ENCODE measurements around the gene NCOA7.
"Not testable (repeated sequence)": the region's sequence is repeated elsewhere in the genome, so short reads cannot be mapped to it uniquely, and the experiment has no call there.

Gene NCOA7

GRCh38 chr6:125927761-125928160 is 137.0 kb downstream of the NCOA7 start:
- DNase-seq: no peak

GRCh38 chr6:125930765-125931418 is 140.1 kb downstream of the NCOA7 start:
- no peak for DNase-seq

GRCh38 chr6:125931733-125932450 is 141.1 kb downstream of the NCOA7 start:
- DNase-seq: no peak

GRCh38 chr6:125932451-125932795 is 141.7 kb downstream of the NCOA7 start:
- no peak for DNase-seq

- not testable (repeated sequence) for DNase-seq
These were observed 144.8 kb downstream of the NCOA7 start for GRCh38 chr6:125935520-125935919.

GRCh38 chr6:125939026-125939425 is 148.3 kb downstream of the NCOA7 start:
- no peak for DNase-seq

GRCh38 chr6:125939791-125940190 is 149.0 kb downstream of the NCOA7 start:
- no peak for DNase-seq

- DNase-seq: no peak
These were observed 149.7 kb downstream of the NCOA7 start for GRCh38 chr6:125940247-125941041.

GRCh38 chr6:125942672-125943527 is 152.1 kb downstream of the NCOA7 start:
- no peak for DNase-seq

GRCh38 chr6:125943528-125944433 is 153.0 kb downstream of the NCOA7 start:
- no peak for DNase-seq

- peak; percentile 34 for DNase-seq
These were observed 153.7 kb downstream of the NCOA7 start for GRCh38 chr6:125944434-125944816.

- no peak for DNase-seq
These were observed 154.1 kb downstream of the NCOA7 start for GRCh38 chr6:125944896-125945295.

GRCh38 chr6:125945378-125946141 is 154.8 kb downstream of the NCOA7 start:
- no peak for DNase-seq

- no peak for DNase-seq
These were observed 156.9 kb downstream of the NCOA7 start for GRCh38 chr6:125947615-125948014.

- DNase-seq: no peak
These were observed 157.7 kb downstream of the NCOA7 start for GRCh38 chr6:125948455-125948854.

GRCh38 chr6:125949069-125949468 is 158.3 kb downstream of the NCOA7 start:
- no peak for DNase-seq

GRCh38 chr6:125950293-125950692 is 159.5 kb downstream of the NCOA7 start:
- no peak for DNase-seq

GRCh38 chr6:125950716-125951115 is 160.0 kb downstream of the NCOA7 start:
- not testable (repeated sequence) for DNase-seq

GRCh38 chr6:125951323-125951722 is 160.6 kb downstream of the NCOA7 start:
- DNase-seq: no peak

- DNase-seq: no peak
These were observed 162.2 kb downstream of the NCOA7 start for GRCh38 chr6:125952764-125953501.
